GM19455 (cell line): ENCODE measurements around the gene PLEKHH1.

ENCODE experiments used
- ATAC-seq: cut with Tn5 transposase; IDR thresholded peaks from one replicate; pipeline ENCODE4 v1.9.1; 2021; ENCODE audit not compliant: unreplicated experiment

Gene PLEKHH1

GRCh38 chr14:67510121-67510520 is 23.0 kb upstream of the PLEKHH1 start:
- ATAC-seq = no peak

DNA sequence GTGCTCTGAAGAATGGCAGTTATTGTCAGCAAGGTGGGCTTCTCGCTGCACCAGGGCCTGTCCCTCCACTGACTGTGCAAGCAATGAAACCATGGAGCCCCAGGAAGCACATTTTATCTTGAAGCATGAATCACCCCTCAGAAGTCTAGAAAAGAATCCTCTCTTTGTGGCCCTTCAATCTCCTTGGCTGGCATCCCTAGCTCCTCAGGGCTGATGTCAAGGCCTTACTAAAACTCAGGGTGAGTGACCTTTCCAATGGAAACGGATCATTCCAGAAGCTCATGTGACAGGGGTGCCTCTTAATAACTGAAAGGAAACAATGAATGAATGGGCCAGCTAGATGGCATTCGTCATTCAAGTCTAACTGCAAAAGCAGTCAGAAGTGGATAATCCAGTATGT is 22.3 kb upstream of the PLEKHH1 start:
- no peak for ATAC-seq

- no peak for ATAC-seq
Measured at GRCh38 chr14:67512463-67513310, 20.4 kb upstream of the PLEKHH1 start.

DNA sequence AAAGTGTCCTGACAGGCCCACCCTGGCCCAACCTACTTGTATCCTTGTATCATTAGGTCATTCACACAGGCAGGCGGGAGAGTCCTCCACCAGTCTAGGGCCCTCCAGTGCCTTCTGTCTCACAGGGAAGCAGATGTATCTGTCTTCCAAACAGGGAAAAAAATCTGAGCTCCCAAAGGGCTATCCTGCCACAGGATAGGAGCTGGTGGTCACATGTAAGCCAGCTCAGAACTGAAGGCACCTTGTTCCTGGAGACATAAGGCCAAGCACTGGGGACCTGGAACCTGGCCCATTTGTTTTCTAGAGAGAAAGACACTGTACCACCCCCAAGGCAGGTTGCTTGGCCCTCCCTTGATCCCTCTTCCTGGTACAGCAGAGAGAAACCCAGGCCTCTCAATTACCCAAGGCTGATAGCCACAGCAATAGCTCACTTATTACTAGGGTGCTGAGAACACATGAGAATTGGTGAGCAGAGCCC is 19.4 kb upstream of the PLEKHH1 start:
- no peak for ATAC-seq

DNA sequence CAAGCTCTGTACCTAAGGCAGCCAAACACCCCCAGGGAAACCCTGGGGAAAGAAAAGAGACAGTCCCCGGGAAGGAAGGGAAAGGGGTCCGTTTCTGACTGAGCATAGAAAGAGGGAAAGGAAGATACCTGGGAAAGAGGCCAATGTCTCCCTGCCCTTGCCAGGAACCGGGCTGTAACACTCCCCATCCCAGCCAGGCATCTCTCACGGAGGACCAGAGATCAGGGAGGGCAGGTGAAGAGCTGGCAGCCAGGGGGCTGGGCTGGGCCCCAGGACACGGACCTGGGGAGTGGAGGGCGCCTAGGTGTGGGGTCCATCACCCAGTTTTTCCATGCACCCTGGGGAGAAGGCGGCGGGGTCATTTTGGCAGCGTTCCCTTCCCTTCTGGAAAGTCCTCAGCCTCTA is 18.9 kb upstream of the PLEKHH1 start:
- no peak for ATAC-seq

DNA sequence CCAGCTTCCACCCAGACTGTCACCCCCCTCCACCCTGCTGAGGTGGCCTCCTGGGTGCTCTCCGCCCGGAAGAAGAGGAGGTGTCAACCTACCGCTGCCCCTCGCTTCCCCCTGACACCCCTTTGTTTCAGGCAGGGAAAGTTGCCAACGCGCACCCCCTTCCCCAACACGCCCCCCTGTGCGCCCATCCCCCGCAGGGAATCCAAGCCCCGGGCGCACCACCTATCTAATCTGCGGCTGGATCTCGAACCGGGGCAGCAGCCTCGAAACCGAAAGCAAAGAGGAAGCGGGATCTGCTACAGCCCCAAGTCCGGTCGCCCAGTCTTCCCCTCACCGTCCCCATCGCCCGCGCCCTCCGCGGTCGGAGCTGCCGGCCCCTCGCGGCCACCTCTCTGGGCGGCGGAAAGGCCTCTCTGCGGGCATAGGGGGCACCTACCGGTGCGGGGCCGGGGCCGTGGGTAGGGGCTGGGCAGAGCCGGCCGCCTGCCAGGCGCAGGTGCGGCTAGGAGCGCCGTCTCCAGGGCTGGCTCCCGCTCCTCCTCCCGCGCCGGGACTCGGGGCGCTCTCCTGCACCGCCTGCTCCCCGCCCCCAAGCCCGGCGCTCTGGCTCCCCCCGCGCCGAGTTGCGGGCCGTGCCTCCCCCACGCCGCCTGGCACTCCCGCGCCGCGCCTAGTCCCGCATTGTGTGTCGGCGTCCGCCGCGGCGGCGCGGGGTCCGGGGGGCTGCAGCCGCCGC is 18.3 kb upstream of the PLEKHH1 start:
- no peak for ATAC-seq

DNA sequence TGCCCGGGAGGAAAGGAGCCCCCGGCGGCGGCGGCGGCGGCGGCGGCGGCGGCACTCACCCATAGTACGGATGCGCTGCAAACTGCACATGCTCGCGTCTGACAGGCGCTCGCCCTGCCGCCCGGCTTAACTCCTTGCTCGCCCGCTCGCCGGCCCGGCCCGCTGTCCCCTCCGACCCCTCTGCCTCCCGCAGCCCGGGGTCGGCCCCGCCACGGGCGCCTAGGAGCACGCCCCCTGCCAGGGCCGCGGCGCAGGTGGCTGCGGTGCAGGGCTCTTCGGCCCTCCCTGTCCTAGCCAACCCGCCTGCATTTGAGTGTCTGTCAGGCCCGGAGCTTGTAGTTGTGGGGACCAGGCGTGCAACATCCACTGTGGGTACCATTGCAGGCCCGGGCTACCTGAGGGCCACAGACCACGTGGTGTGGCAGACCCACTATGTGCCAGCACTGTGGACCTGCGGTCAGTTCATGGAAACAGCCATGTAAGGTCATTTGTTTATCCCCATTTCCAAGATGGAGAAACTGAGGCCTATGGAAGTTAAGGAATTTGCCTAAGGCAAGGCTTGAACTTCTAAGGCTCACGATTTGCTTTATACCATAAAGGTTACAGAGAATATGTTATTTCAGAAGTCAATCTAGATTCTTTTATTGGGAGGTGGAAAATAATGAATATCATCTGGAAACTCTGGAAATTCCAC is 17.6 kb upstream of the PLEKHH1 start:
- no peak for ATAC-seq

- no peak for ATAC-seq
Measured at GRCh38 chr14:67516676-67517075, 16.4 kb upstream of the PLEKHH1 start.

- no peak for ATAC-seq
Measured at GRCh38 chr14:67517083-67517482, 16.0 kb upstream of the PLEKHH1 start.

DNA sequence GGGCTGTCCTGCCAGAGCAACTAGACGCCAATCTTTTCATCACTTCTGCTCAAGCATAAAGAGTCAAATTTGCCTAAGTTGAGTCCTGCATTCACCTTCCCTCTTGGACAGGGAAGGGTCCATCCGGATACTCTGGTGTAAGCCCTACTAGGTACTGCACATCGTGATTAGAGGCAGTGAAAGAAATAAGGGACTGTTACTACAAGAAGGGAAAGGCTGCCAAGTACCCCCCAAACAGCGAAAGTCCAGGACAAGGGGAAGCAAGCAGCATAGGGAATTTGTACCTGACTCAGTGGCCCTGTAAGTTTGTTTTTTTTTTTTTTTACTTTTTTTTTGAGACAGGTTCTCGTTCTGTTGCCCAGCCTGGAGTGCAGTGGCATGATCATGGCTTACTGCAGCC is 13.7 kb upstream of the PLEKHH1 start:
- ATAC-seq = no peak

DNA sequence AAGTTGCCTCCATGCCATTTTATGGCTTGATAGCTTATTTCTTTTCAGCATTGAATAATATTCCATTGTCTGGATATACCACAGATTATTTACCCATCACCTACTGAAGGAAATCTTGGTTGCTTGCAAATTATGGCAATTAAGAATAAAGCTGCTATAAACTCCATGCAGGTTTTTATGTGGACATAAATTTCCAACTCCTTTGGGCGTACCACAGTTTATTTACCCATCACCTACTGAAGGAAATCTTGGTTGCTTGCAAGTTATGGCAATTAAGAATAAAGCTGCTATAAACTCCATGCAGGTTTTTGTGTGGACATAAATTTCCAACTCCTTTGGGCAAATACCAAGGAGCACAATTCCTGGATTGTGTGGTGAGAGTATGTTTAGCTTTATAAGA is 12.6 kb upstream of the PLEKHH1 start:
- no peak for ATAC-seq

- ATAC-seq = no peak
Measured at GRCh38 chr14:67522270-67522669, 10.8 kb upstream of the PLEKHH1 start.

- no peak for ATAC-seq
Measured at GRCh38 chr14:67523764-67524633, 9.1 kb upstream of the PLEKHH1 start.

DNA sequence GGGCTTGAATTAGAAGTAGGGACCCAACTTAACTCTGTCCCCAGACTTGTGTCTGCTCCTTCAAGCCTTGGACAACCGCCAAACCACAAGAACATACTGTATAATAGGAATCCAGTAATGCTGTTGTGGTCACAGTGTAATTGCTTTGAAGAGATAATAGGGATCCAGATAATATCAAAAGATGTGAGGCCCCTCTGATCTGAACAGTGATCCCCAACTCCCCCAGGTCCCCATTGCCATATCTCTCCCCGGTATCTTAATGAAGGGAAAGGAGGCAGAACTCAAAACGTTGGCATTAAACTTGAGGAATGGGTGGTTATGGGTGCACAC is 8.5 kb upstream of the PLEKHH1 start:
- no peak for ATAC-seq

- no peak for ATAC-seq
Measured at GRCh38 chr14:67525389-67525788, 7.7 kb upstream of the PLEKHH1 start.

- ATAC-seq = no peak
Measured at GRCh38 chr14:67526181-67526580, 6.9 kb upstream of the PLEKHH1 start.

DNA sequence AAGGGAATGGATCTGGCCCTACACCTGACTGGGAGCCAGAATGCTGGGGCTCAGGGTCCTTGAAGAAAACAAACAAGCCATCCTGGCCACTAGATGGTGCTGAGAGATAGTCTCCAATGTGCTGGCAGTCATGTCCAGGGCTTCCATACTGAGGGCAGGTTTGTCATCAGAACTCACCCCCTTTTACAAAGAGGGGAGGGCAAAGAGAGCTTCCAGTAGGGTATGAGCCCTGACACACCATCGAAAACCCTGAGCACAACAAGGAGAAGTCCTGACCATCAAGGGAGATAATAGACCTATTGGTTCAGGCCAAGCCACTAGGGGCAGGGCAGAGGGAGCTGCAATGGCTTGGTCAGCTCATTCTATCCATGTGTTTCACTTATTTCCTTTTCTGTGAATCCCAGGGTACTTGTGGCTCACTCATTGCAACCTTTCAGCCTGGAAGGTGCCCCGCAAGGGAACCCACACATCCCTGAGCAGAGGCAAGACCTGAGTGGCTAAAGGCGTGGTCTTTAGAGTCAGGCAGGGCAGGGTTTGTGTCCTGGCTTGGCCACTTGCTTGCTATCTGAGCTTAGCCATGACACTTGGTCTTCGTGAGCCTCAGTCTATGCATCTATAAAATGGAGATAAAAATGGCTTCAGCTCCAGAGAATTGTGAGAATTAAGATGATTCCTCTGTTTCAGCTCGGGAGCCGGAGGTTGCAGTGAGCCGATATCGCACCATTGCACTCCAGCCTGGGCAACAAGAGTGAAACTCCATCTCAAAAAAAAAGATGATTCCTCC is 6.2 kb upstream of the PLEKHH1 start:
- ATAC-seq = no peak

GRCh38 chr14:67527756-67528155 is 5.3 kb upstream of the PLEKHH1 start:
- no peak for ATAC-seq

GRCh38 chr14:67528276-67528675 is 4.8 kb upstream of the PLEKHH1 start:
- ATAC-seq = no peak
